GM12891 (cell line): ENCODE results near the gene LIF.

Experiments used
- PAX5 ChIP-seq: IDR thresholded peaks from 2 replicates; pipeline ENCODE4 v1.6.1; 2011; ENCODE audit warnings: low read length, moderate library complexity, mild to moderate bottlenecking; ENCODE audit not compliant: insufficient read depth, severe bottlenecking
- POLR2A ChIP-seq: IDR thresholded peaks from 2 replicates; pipeline ENCODE4 v1.6.1; 2011; ENCODE audit warnings: low read depth, low read length, control low read depth
- POLR2AphosphoS5 ChIP-seq: IDR thresholded peaks from 2 replicates; pipeline ENCODE4 v1.6.1; 2011; ENCODE audit warnings: low read depth, low read length, control low read depth
- POU2F2 ChIP-seq: IDR thresholded peaks from 2 replicates; pipeline ENCODE4 v1.6.1; 2011; ENCODE audit warnings: low read depth, mild to moderate bottlenecking, control low read depth, low read length, moderate library complexity
- TAF1 ChIP-seq: IDR thresholded peaks from 2 replicates; pipeline ENCODE4 v1.6.1; 2011; ENCODE audit warnings: low read depth, low read length, control low read depth

DNA sequence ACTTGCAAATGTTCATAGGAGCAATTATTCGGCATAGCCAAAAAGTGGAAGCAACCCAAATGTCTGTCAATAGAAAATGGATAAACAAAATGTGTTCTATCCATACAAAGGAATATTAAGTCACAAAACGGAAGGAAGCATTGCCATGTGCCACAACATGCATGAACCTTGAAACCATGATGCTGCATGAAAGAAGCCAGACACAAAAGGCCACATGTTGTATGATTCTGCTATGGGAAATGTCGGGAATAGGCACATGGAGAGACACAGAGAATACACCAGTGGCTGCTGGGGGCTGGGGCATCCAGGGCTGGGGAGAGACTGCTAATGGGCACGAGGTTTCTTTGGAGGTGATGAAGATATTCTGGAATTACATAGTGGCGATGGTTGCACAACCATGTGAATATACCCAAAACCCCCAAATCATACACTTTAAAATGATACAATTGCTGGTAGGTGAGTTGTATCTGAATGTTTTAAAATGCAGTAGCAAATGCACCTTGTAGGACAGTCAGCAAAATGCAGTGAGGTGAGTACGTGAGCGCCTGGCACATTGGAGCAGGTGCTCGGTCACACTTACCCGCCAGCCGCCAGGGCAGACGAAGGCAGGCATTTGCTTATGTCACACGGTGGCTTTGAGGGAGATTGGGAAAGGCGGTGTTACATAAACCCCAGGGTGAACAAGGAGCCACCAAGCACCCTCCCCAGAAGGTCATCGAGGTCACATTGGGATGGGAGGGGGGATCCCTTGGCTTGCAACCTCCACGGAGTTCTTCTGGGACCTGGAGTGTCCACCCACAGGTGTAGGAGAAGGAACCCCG is 26.4 kb upstream of the LIF start:
- TF ChIP-seq POLR2A (no peak), POU2F2 (no peak), POLR2AphosphoS5 (no peak), TAF1 (no peak), PAX5 (no peak)
